Stimulated activated CD4-positive, alpha-beta T cell treated with anti-CD3 and anti-CD28 coated beads, TNF-alpha, amount 100 ng/mL, for 4 hours (primary cell): ENCODE data around the gene GRAP.
"Not testable (repeated sequence)": the region's sequence is repeated elsewhere in the genome, so short reads cannot be mapped to it uniquely, and the experiment has no call there.

Experiments
- DNase-seq, 3 experiments: peaks; one replicate each; pipeline ENCODE4 v3.0.0-alpha.2; 2020; ENCODE audit warnings: low read depth in 3 of 3

GRAP gene

DNA sequence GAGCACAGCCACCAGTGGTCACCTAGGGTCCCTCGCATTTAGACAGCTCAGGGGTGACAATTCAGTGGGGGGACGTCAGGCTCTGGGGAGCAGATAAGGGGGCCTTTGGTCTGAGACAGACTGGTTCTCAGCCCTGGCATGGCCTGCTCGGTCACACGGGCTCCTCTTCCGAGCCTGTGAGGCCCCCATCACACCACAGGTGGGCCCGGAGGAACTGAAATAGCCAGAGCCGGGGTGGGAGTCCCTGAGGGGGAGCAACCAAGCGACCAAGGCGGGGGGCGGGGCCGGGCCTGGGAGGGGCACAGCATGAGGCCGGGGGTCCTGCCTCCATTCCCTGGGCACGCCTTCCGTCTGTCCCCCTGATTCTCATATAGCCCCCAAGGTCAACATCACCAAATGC is 4.4 kb downstream of the GRAP start:
- DNase-seq: not testable (repeated sequence)

DNA sequence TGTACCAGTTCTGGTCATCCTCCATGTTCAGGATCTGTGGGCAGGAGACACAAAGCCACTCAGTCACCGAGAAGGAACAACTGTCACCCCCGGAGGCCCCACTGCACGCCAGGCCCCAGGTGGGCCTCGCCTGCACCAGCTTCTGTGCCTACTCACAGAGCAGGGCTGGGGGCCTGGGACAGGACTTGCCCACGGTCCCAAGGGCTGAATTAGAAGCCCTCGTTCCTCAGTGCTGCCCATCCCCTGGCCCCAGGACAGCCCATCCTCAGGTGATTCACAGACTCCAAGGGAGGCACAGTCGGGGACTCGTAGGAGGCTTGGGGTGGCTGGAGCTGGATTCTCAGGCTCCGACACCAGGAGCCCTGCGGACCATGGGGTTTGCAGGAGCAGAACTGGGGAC is 4.9 kb downstream of the GRAP start:
- not testable (repeated sequence) for DNase-seq

DNA sequence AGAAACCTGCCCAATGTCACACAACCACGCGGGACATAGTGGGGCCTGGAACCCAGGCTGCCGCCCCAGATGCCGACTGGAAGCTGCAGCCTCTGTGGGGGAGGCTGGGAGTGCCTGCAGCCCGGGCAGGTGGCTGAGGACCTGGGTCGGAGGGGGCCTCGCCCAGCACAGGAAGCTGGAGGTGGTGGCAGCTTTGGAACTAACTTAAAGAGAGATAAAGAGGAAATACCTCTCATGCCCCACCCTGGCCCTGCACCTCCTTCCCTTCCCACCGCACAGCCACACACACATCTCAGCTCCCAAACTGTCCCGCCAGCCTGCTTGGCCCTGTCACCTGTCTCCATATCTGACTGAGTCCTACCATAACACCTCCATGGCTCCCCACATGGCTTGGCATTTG is 6.4 kb downstream of the GRAP start:
- DNase-seq: not testable (repeated sequence)

DNA sequence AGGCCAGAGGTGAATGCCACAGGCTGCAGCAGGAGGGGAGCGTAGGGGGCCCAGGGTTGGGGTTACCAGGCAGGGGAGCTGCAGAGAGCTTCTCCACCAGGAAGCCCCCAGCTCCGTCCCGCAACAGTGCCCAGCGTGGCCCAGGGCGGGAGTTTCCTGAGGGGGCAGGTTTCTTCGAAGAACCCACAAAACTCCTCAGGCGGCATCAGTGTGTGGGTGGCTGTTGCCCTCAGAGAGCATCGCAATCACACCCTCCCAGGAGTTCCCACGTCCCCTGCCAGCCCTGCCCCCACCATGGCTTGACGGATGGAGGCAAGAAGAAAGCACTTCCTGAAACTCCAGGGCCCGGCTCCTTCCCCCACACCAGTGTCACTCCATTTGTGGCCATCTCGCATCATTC is 8.0 kb downstream of the GRAP start:
- not testable (repeated sequence) for DNase-seq

DNA sequence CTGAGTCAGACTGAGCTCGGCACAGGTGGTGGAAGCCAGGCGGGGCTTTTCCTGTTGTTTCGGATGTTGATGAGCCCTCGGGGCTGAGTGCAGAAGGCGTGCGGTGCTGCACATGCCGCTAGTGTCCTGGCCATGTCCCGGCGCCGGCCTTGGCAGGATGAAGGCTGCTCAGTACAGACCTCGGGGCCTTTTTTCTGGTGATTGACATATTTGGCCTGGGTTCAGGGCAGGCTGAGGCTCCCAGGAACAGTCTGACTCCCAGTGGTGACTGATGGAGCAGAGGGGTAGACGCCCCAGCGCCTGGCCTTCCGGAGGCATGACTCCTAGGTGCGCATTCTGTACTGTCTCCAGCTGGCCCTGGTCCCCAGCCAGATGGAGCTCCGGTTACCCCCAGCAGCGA is 8.8 kb downstream of the GRAP start:
- not testable (repeated sequence) for DNase-seq

DNA sequence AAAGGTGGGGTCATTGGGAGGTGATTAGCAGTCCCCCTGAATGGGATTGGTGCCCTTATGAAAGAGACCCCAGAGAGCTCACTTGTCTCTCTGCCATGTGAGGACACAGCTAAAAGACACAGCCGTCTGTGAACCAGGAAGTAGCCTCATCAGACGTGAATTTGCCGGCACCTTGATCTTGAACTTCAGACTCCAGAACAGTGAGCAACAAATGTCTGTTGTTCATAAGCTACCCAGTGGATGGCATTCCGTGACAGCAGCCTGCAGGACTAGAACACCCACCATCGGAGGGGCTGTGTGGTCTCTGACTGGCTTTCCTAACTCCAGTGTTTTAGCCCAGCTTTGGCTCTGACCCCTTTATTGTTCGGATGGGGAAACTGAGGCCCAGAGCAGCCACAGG is 9.2 kb downstream of the GRAP start:
- not testable (repeated sequence) for DNase-seq

DNA sequence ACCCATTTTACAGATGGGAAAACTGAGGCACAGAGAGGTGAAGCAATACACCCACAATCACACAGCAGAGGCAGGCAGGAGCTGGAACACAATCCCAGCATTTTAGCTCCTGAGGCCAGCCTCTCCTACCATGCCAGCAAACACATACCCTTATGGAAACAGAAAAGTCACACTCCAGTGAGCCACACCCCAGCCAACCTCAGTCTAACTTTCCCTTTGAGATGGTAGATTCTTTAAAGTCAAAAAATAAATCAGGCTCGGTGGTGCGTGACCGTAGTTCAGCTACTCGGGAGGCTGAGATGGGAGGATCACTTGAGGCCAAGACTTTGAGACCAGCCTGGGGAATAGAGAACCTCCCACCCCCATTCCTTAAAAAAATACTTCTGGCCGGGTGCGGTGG is 10.6 kb downstream of the GRAP start:
- not testable (repeated sequence) for DNase-seq

DNA sequence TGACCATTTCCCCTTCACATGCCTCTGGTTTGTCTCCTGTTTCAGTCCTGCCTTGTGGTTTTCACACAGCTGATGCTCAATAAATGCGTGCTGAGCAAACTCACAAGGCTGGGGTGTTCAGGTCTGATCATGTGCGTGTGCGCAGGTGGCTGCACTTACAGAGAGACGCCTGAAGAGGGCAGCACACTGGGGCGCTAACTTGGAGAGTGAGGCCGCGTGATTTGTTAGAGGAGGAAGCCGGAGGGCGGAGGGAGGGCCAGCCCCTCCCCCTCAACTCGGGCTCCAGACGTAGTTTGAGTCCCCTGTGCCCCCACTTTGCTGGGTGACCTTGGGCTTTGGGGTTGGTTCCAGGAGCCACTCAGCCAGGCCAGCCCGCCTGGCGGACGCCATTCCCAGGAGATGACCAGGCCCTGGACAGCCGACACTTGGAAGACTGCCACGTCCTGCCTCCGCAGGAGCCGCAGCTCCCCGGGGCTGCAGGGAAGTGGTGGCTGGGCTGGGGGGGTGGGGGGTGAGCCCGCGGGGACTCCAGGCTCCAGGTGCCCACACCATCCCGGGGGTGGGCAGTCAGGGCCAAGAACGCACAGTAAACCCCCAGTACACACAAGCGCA is 14.3 kb downstream of the GRAP start:
- DNase-seq: not testable (repeated sequence)

DNA sequence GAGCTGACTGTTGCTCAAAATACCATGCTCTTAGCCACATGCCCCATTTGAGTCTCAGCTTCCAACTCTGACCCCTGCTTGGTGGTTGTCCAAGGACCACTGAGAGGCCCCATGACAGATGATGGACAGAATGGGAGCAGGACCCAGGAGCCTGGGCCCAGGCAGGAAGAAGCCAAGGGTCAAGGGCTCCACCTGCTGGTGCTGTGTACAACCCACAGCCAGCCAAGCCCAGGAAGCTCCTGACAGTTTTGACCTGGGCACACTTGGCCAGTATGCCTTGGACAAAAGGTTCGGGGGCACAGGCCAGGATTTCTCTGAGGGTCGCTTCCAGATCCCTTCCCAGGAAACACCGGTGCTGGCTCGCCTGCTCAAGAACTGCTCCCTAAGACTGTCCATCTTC is 15.0 kb downstream of the GRAP start:
- peak in 1 of 3 experiments; percentile 21 for DNase-seq

DNA sequence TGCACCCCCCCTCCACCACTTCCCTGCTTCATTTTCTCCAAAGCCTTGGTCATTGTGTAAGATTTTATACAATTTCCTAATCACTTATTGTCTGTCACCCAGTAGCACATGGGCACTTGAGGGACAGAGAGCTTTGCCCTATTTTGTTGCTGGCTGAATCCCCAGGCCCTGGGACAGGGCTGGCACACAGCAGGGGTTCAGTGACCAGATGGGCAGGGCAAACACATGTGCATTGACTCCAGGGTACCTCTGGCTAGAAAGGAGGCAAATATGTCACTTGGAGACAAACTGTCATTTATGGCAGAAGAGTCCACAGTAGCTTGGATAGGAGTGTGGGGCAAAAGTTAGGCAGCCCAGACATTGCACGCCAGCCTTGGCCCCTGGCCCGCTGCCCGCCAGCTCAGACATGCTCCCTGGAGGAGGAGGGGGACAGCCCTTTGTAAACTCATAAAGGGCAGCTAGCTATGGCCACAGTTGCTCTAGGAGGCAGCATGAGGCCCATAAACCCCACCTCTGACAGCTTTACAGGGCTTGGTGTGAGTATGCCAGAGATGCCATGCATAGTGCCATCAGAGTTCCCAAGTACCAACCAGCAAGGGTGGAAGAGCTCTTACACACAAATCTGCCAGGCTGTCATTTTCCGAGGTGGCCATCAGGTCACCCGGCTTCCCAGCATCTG is 15.8 kb downstream of the GRAP start:
- DNase-seq: not testable (repeated sequence)

DNA sequence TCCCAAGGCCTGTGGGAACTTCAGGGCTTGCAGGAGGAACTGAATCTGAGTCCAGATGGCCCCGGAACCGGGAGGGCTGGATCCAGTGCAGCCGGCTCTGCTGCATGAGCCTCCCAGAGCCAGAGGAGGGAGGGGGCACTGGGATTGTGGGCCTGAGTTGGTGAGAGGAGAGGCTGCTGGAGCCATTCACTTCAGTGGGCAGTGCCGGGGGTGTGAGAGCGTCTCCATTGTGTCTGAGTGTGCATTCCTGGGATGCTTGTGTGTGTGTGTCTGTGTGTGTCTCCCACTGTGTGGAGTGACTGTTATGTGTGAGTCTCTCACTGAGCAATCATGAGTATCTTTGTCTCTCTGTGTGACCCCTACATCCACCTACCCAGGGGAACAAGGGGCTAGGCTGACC is 17.0 kb downstream of the GRAP start:
- not testable (repeated sequence) for DNase-seq

DNA sequence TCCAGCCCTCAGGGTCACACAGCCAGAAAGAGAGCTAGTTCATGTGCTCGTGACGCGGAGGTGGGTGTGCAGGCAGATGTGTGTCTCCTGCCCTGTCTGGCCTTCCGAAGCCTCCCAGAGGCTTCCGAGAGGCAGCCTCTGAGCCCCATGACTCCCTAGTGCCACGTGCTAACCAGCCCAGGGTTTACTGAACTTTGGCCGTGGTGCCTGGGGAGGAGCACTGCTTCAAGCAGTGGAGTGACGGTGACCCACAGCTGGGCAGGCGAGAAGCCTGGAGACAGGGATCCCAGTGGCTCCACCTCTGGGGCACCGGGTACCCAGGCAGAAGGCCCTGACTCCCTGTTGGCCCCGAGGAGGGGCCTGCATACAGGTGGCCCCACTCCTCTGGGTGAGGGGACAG is 18.1 kb downstream of the GRAP start:
- DNase-seq: not testable (repeated sequence)

DNA sequence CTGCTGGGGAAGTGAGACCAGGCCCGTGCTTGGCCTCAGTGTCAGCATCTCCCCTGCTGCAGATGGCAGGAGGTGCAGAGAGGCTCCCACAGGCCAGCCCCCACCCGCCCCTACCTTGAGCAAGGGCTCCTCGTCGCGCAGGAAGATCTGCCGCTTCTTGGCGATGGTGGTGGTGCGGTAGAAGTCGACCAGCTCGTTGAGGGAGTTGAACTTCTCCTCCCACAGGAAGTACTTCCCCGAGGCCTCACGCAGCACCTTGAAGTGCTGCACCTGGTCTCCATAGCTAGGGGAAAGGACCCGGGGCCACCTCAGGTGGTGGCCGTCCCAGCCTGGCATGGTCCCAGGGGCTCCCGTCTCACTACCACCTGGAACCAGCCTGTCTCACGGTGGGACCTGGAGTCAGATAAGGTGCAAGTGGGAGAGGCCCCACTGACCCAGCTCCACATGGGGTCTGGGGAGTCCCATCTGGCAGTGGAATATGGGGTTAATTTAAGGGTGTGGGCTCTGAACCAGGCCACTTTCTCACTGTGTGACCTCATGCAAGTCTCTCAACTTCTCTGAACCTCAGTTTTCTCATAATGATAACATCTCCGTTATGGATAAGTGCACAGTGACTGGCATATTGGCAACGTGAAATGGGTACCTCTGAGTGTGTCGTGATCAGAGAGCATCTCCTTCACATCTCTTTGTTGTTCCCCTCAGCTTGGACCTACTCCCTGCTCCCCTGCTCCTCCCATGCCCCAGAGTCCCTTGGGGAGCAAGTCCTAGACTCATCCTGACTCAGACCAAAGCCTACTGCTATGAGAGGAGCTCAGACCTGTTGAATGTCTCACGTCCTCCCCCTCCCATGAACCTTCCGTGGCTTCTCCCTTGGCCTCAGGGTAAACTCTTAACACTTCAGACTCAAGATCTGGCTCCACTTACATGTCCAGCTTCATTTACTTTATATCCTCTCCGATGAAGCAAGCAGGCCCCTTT is 22.4 kb downstream of the GRAP start:
- DNase-seq: no peak

DNA sequence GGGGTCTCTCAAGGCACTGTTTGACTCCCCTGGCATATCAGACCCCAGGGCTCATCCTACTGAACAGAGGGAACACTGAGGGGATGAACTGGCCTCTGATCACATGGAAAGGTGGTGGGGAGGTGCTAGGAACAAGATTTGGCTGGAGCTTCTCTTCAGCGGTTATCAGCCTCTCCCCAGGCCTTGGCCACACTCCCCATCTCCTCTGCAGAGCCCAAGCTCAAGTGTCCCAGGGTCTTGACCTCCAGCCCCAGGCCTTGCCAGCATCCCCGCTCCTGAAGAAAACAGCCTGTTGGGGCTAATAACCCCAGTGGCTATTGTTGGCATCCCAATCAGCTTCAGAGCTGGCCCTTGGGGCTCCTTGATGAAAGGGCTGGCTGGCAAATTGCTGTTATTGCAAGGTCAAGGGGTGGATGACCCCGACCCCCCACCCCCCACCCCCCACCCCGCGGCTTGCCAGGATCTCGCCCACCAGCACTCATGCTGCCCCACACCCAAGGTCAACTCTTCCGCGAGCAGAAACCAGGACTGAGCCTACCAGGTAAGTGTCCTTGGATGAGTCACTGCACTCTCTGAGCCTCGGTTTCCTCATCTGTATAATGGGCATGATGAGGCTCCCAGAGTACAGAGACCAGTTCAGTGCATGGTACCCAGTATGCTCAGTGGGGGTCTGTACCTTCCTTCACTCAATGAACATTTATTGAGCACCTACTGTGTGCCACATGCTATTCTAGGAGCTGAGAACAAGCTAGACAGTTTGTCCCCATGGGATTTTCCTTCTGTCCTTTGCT is 23.4 kb downstream of the GRAP start:
- no peak for DNase-seq

DNA sequence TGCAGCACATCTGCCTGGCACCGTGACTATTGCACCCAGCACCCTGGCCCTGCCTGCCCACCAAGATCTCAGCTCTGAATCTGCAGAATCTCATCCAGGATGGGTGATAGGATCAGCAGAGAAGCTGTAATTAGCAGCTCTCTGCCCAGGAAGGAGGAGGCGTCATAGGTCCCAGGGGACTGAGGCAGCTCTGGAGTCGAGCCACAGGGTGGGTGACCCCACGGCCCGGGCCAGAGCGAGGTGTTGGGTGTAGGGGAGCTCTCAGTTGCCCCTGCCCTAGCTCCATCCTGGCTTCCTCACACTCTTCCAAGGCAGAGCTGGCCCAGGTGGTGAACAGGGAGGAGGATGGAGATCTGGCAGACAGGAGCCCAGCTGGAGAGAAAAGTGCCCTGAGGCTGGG is 24.0 kb downstream of the GRAP start:
- DNase-seq: no peak

DNA sequence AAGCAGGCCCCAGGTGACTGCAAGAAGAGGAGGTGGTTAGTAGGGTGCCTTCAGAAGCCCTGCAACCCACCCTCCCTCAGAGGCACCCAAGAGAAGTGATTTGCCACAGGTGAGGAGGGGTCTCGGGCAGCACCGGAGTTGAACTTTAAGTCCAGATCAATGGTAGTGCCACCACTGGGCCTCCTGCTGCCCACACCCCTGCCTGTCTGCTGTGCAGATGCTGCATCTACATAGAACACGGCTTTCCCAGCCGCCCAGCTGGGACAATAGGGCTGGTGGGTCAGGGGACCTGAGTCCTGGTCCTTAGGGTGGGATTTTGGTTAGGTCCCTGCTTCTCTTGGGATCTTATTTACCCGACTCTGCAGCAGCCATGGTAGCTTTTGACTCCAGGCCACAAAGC is 24.6 kb downstream of the GRAP start:
- DNase-seq: no peak

DNA sequence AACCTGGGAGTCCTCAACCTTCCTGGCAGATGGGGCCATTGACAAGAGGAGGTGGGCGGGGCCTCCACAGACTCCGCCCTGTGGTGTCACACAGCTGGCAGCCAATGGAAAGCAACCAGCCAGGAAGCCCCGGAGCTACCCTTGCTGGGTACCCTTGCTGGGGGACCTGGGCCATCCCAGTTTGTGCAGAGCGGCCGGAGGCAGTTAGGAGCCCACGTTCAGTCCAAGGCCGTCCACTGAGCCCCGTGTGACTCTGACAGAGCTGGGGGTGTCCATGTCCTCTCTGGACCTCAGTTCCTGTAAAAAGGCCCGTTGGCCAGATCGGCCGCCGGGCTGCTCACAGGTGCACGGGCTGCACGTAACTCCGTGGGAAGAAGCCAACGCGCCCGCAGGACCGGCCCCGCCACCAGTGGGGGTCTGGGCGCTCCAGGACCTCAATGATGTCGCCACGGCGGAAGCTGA is 25.1 kb downstream of the GRAP start:
- no peak for DNase-seq

DNA sequence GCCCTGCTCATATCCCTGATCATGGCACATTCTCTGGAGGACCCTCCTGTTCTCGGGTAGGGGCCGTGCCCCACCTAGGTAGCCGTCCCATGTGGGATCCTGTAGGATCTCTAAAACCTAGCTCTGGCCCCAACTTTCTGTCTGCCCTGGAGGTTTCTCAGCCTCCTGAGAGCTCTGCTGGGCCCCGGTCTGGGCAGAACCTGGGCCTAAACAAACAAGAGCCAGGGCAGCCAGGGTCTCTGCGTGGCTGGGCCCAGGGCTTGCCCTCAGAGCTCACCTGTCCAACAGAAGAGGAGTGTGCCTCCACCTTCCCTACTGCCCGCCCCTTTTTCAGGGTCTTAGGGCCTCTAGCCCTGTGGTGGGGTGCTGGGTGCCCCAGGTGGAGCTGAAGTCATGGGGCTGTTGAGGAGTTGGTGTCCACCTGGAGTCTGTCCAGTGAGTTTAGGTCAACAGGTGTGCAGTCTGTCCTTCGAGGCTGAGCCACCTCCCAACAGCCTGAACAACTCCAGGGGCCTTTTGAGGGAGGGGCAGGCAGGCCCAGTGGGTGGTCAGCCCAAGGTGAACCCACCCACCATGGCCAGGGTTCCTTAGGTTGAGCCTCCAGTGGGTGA is 25.6 kb downstream of the GRAP start:
- not testable (repeated sequence) for DNase-seq

DNA sequence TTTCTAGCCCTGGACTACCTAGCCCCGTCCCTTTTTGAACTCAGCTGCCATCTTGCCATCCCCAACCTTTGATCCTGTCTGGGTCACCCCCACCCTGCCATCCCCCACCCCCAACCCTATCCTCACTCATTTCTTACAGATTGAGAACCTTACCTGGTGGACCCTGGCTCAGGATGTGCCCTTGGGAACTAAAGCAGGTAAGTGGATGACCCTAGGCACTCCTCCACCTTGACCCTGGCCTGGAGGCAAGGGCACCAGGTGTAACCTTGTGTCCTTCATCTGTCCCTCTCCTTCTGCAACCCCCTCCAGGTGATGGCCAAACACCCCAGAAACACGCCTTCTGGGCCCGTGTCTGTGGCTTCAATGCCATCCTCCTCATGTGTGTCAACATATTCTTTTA is 26.7 kb downstream of the GRAP start:
- no peak for DNase-seq

DNA sequence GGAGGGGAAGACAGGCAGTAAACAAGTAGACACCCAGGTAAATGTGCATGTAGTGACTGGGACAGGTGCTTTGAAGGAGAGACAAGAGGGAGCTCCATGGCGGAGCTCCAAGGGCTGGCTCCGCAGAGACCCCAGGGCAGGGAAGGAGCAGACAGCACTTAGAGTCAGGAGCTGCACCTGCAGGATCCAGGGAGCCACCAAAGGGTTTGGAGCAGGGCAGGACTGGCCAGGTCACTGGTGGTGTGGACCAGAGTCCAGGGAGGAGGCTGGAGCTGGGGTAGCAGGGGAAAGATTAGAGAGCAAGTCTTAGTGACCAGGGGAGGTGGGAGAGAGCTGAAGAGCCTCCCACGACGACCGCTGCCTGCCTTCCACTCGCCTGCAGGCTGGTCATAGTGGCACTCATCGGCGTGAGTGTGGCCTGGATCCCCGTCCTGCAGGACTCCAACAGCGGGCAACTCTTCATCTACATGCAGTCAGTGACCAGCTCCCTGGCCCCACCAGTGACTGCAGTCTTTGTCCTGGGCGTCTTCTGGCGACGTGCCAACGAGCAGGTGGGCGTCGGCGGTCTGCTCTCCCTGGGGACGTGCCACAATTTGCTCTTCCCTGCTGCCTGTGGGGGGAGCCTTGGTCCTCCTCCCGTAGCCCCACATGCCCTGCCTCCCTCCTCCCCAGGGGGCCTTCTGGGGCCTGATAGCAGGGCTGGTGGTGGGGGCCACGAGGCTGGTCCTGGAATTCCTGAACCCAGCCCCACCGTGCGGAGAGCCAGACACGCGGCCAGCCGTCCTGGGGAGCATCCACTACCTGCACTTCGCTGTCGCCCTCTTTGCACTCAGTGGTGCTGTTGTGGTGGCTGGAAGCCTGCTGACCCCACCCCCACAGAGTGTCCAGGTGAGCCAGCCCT is 27.5 kb downstream of the GRAP start:
- no peak for DNase-seq
